Smooth muscle cell of the brain vasculature (primary cell): Measurements from ENCODE around the gene INHBE.
"Not testable (repeated sequence)": the region's sequence is repeated elsewhere in the genome, so short reads cannot be mapped to it uniquely, and the experiment has no call there.

ENCODE experiments used
- DNase-seq: peaks from one replicate; pipeline ENCODE4 v3.0.0-alpha.2; 2012; ENCODE audit warnings: low read depth, low spot score

Gene INHBE

GRCh38 chr12:57475271-57476161 is 20.4 kb downstream of the INHBE start:
- no peak for DNase-seq

DNA sequence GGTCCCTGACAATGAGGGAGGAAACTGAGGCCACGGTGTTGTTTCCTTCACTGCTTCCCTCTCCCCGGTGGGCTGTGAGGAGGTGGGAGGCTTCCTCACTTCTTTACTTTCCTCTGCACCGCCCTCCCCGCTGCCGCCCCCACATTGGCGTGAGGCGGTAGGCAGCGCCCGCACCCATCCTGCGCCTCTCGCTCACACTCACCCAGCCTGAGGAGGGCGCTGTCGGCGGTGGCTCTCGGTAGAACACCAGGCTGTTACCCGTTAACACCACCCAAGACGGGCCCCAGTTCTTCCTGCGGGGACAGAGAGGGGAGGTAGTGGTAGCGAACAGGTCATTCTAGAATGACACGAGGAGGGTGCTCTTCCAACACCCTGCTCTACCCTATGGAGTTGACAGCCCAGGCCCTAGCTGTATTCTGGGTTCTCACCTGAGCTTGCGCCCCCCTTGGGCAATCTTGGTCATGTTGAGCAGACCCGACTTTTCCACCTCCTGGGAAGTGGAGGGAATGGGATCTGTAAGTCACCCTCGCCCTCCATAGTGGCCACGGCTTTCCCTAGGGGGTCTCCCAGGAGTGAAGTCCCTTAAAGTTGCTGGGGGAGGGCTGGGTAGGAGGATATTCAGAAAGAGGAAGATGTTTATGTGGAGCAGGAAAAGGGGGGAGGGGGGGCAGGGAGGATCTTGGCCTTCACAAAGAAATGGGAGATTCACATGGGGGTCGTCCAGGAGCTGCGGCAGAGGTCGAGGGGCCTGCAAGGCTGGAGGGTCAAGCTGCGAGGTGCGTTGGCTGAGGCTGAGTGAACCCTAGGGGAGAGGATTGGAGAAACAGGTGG is 21.3 kb downstream of the INHBE start:
- no peak for DNase-seq

- DNase-seq, result no peak
Measured at GRCh38 chr12:57476993-57477709, 22.0 kb downstream of the INHBE start.

- DNase-seq, result no peak
Measured at GRCh38 chr12:57477710-57478681, 22.9 kb downstream of the INHBE start.

GRCh38 chr12:57479043-57479375 is 23.9 kb downstream of the INHBE start:
- DNase-seq, result no peak

- DNase-seq, result no peak
Measured at GRCh38 chr12:57479376-57480115, 24.4 kb downstream of the INHBE start, which contains the start of gene ARHGAP9. TSS of gene ARHGAP9 (minus strand) at chr12:57479866. CDS start at chr12:57479406, 460 bp downstream.

- DNase-seq, result no peak
Measured at GRCh38 chr12:57481671-57482070, 26.6 kb downstream of the INHBE start.

DNA sequence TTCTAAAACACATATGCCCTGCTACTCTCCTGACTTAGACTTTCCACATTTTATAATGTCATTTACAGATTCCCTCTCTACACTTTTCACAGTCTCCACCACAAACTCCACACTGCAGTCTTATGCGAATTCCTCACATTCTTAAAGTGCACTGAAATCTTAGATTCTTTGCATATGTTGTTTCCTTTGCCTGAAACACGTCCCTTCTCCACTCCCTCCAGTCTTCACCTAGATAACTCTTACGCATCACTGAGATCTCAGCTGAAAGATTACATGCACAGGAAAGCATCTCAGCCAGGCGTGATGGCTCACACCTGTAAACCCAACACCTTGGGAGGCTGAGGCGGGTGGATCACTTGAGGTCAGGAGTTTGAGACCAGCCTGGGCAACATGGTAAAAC is 28.4 kb downstream of the INHBE start:
- no peak for DNase-seq

DNA sequence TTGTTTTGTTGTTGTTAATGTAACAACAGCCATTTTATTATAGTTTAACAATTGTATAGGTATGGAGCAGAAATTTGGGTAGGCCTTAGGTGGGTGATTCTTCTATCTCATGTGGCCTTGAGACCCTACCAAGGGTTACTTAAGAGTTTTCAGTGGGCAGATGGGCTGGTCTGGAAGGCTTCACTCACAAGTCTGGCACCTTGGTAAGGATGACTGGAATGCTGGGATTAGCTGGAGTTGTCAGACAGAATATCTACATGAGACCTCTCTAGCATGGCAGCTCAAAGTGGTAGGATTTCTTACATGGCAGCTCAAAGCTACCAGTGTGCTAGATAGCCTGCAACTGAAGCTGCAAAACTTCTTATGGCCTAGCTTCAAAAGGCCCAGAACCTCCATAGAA is 30.6 kb downstream of the INHBE start:
- DNase-seq, result no peak

DNA sequence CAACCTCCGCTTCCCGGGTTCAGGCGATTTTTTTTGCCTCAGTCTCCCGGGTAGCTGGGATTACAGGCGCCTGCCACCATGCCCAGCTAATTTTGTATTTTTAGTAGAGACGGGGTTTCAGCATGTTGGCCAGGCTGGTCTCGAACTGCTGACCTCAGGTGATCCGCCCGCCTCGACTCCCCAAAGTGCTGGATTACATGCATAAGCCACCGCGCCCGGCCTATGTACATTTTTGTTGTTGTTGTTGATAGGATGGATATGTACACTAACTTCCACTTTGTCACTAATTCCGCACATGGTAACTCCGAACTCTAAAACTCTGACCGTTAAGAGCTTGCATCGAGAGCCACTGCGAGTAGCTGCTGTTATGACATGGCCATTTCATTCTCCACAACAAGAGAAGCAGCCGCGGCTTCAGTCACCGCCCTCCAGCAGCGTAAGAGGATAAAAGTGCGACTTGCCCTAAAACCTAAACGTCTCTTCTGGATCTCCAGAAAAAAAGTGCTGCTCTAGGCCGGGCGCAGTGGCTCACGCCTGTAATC is 32.0 kb downstream of the INHBE start:
- no peak for DNase-seq

- DNase-seq, result peak; percentile 84
Measured at GRCh38 chr12:57487597-57488401, 32.7 kb downstream of the INHBE start, which contains the start of gene MARS1. TSS of gene MARS1 (plus strand) at chr12:57488068. CDS start at chr12:57488091, 23 bp downstream.

DNA sequence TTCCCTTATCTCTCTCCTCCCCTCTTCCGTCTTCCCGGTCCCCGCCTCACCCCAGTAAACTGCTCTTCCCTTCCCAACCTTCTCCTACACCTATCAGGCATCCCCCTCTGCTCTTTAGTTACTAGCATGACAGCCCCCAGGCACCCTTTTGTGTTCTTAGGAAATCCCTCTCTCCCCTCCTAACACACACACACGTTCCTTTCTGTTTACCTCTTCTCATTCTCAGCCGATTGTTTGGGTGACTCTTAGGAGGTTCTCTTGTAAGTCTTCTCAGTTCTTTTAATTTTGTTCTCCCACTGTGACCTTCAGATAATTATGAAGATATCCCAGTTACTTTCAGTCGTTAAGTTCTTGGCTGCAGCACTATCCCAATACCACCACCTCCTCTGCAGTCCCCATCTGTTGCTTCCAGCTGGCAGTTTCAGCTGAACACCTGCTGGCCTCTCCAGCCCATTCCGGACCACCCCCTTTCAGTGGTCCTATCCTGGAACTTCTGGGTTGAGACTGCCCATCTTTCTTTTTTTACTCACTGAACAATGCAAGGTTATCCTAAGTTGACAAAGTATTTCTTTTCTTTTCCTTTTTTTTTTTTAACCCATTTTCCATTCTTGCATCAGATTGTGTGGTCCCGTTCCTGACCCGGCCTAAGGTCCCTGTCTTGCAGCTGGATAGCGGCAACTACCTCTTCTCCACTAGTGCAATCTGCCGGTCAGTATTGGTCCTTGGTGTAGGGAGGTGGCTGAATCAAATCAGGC is 33.5 kb downstream of the INHBE start:
- no peak for DNase-seq

GRCh38 chr12:57489157-57489641 is 34.1 kb downstream of the INHBE start:
- DNase-seq, result no peak

- no peak for DNase-seq
Measured at GRCh38 chr12:57490126-57490525, 35.0 kb downstream of the INHBE start.

GRCh38 chr12:57491393-57492280 is 36.5 kb downstream of the INHBE start:
- no peak for DNase-seq

DNA sequence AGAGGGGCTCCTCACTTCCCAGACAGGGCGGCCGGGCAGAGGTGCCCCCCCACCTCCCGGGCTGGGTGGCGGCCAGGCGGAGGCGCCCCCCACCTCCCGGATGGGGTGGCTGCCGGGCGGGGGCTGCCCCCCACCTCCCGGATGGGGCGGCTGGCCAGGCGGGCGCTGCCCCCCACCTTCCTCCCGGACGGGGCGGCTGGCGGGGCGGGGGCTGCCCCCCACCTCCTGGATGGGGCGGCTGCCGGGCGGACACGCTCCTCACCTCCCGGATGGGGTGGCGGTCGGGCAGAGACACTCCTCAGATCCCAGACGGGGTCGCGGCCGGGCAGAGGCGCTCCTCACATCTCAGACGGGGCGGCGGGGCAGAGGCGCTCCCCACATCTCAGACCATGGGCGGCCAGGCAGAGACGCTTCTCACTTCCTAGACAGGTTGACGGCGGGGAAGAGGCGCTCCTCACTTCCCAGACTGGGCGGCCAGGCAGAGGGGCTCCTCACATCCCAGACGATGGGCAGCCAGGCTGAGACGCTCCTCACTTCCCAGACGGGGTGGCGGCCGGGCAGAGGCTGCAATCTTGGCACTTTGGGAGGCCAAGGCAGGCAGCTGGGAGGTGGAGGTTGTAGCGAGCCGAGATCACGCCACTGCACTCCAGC is 40.1 kb downstream of the INHBE start:
- not testable (repeated sequence) for DNase-seq
